Activated gamma-delta T cell treated with Interleukin-2 at 50 U/mL for 16 hours (primary cell): Measurements from ENCODE around the gene SMARCC2.
A peak's percentile ranks its signal among the peaks of the same experiment; 100 is the strongest.

ENCODE experiments used
- DNase-seq: peaks from one replicate; pipeline ENCODE4 v3.0.0-alpha.2; 2020

The SMARCC2 gene

DNA sequence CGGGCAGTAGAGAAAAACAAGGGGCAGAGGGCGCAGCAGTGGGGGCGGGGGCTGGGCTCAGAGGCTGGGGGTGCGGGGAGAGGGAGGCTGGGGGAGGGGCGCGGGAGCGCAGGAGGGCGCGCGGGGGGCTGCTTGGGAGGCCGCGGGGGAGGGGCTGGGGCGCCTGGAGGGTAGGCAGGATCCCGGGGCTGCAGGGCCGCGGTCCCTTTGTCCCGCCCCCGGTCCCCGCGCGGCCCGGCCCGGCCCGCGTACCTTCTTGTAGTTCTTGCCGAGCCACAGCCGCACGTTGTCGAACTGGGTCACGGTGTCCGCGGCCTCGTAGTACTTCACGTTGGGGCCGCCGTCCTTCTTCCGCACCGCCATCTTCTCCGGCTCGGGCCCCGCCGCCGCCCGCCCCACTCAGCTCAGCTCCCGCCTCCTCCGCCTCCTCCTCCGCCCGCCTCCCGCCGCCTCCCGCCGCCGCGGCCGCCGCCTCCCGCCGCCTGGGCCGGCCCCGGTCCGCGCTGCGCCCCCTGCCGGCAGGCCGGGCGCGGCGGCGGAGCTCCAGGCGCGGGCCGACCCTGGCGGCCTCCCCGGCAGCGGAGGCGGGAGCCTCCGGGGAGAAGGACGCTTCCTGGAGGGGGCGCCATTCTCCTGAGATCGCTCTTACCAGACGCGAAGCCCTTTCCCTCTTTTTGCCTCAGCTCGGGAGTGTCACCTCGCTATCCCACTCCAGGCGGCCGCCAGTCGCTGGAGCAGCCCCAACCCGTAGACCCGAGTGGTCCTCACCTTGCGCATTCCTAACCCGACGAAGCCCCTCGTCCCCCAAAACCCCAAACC lies at the start of gene SMARCC2:
Gene SMARCC2 (minus strand): TSS at position 385 of the 819 bp plus-strand sequence. CDS start 22 bp downstream, at position 363.
- peak; percentile 79 for DNase-seq

DNA sequence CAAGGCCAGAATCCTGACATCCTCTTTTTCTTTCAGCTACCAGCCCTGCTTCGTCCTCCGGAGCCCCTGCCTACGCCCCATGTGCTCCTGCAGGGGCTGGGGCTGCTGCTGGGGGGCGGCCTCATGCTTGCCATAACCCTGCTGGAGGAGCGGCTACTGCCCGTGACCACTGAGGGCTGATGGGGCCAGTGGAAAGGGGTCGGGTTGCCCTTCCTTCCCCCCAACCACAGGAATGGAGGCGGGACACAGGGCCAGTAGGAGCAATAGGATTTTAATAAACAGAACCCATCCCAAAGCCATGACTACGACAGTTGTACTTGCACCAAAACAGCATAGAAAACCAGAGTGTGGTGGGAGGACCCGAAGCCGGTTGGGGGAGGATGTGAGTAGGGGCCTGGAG lies 48.3 kb upstream of the SMARCC2 start:
- no peak for DNase-seq

DNA sequence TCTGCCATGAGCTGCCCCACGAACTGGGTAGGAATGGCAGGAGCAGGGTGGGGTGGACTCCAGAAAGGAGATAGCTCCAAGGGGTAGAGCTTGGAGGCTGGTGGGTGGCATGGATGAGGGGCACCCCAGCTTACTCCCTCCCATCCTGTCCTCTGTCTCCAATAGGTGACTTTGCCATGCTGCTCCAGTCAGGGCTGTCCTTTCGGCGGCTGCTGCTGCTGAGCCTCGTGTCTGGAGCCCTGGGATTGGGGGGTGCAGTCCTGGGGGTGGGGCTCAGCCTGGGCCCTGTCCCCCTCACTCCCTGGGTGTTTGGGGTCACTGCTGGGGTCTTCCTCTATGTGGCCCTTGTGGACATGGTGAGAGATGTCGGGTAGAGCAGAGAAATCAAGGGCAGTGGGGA lies 47.7 kb upstream of the SMARCC2 start:
- no peak for DNase-seq

DNA sequence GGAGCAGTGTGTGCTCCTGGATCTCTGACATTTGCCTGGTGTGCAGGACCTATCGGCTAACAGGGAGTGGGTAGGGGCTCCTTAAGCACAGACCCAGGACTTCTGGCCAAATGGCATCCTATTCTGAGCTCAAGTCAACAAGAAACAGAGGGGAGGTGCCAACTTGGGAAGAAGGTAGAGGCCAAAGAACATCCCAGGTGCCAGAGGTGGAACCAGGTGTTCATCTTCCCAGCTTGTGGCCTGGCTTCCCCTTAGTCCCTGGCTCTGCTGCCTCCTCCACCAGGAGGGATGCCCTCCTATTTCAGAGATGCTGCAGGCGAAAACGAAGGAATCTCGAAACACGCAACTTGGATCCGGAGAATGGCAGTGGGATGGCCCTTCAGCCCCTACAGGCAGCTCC lies 46.8 kb upstream of the SMARCC2 start:
- no peak for DNase-seq

DNA sequence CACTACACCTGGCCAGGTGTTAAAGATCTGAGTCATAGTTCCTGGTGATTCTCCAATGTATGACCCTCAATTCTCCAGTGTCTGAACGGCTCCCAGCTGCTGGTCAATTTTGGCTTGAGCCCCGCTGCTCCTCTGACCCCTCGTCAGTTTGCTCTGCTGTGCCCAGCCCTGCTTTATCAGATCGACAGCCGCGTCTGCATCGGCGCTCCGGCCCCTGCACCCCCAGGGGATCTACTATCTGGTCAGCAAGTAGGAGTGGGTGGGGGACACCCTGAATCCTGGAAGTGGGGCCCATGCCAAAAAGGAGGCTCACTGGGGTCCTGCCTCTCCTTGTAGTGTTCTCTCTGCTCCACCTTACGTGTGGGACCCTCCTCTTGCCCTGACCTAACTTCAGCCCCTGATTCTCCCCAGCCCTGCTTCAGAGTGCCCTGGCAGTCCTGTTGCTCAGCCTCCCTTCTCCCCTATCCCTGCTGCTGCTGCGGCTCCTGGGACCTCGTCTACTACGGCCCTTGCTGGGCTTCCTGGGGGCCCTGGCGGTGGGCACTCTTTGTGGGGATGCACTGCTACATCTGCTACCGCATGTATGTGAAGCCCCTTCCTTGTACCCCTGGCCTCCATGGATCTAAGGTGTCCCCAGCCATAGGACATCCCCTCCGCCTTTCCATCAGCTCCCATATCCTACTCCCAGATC lies 45.6 kb upstream of the SMARCC2 start:
- no peak for DNase-seq

DNA sequence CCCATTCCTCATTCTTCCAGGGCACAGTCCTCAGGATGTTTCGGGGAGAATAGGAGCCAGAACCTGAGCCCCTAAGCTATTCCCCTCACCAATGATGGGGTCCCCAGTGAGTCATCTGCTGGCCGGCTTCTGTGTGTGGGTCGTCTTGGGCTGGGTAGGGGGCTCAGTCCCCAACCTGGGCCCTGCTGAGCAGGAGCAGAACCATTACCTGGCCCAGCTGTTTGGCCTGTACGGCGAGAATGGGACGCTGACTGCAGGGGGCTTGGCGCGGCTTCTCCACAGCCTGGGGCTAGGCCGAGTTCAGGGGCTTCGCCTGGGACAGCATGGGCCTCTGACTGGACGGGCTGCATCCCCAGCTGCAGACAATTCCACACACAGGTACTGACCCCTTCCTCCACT lies 41.9 kb upstream of the SMARCC2 start:
- no peak for DNase-seq

DNA sequence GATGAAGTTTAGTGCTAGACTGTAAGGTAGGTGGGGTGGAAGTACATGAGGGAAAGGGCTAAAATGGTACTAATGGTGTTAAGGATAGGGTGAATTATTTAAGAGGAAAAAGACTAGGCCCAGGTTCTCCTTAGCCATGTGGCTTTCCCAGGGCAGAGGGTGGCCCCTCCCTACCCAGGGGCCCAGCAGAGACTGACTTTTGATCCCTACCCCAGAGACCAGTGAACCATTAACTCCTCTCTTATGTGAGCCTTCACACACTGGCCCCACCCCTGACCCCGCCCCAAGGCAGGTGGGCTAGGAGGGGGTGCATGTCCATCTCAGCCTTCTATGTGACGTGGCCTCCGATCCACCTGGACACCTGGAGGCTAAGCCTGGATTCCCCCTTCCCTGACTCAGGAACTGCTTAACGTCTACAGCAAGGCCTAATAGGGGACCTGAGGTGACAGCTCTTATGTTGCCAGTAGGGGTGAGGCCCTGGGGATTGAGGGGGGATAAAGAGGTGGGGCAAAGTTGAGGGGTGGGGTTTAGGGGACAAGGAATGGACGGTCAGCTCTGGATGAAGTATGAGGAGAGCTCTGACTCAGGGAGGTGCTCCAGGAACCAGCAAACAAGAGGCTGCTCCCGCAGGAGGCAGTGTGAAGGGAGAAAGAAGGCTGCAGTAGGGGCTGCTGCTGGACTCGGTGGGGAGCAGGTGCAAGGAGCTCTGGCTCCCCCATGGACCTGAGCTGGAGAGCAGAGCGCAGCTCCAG lies 41.3 kb upstream of the SMARCC2 start:
- no peak for DNase-seq

DNA sequence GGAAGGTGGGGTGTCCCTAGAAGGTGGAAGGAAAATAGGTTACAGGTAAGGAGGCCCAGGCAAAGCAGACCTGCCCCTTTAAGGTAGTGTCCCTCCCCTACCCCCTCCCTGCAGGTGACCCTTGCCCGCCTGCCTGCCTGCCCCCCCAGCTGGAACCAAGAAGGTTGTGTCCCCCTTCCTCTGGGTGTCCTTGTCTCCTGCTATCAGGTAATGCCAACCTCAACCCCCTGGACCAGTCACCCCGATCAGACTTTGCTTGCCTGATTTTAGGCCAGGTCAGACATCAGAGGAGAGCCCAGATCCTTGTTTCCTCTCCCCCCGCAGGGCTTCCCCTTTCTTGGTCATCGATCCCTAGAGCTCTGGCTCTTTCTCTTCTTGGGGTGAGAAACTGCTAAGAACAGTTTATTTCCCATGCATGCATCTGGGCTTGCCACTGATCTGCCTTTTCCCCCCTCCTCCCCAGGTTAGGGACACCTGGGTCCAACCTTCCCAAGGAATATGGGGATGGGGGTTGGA lies 40.7 kb upstream of the SMARCC2 start, which contains the start of gene SLC39A5:
Gene SLC39A5 (plus strand): TSS at position 136 of the 516 bp plus-strand sequence. CDS start 1,224 bp downstream, outside the sequence.
- no peak for DNase-seq

DNA sequence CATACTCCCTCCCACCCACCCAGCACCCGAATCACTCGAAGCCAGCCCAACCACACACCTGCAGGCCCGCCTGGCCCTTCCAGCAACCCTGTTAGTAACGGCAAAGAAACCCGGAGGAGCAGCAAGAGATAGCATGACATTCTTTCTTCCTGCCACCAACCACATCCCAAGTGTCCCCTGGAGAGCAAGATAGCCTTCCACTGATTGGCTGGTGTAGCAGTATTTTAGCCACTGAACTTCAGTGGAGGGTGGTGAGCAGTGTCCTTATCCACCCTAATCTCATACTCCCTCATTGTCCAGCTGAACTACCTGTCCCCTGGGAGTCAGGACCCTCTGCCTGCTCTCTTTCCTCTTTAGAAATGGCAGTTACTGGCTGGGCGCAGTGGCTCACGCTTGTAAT lies 39.8 kb upstream of the SMARCC2 start:
- DNase-seq: no peak

DNA sequence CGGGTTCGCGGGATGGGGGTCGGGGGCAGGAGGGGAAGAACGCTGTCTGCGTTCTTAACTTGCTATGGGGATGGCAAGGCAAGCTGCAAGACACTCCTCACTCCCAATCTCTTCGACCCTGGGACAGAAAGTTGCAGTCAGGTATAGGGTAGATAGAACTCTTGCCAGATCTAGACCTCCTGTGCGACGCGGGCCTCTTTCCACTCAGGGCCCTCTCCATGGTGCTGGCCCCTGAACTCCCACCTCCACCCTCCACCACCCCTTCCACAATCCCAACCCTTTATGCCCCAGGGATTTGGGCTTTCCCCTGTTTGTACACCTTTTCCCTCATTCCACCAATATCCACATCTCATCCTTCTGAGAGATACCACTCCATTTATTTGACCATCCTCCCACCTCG lies 35.7 kb upstream of the SMARCC2 start:
- DNase-seq: no peak

DNA sequence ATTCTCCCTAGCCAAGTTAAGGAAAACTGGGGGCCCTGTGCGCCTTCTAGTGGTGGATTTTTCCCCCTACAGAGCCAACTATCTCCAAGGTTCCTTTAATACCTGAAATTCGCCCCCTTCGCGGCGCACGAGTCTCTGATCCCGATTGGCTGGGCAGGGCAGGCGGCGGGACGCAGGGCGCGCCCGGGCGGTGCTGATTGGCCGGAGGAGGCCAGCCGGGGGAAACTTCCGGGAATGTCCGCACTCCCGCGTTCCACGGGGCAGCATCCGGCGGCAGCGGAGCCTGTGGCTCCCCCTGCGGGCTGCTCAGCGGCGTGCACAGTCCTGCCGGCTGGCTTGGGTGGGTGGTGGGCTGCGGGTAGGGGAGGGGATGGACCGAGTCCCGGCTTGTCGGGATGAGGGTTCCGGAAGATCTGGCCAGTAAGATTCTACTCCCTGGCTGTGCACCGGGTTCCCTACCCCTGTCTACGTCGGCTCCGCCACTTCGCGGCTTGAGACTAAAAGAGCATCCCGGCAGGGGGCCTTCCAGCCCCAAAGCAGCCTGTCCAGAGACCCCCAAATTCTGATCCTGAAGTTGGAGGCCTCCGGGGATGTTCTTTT lies 34.9 kb upstream of the SMARCC2 start, which contains the start of gene NABP2:
Gene NABP2 (plus strand): TSS at position 241 of the 600 bp plus-strand sequence. CDS start 515 bp downstream, outside the sequence.
- peak; percentile 94 for DNase-seq

DNA sequence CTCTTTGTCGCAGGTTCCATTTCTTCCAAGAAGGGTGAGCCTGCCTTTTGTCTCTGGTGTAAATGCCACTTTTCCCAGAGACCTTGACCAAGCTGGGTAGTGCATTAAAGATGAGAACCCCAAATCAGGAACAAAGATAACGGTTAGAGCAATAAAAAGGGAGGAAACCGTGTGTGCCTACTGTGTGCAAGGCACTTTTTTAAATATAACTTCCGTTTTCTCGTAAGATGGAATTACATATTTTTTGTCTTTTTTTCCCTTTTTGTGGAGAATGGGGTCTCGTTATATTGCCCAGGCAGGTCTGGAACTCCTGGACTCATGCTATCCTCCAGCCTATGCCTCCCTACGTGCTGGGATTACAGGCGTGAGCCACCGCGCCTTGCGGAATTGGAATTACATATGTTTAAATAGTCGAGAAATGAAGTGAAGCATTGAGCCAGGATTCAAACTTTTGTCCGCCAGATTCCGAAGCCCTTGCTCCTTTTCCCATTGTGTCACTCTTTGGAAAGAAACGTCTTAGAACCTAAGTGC lies 34.4 kb upstream of the SMARCC2 start:
- no peak for DNase-seq

DNA sequence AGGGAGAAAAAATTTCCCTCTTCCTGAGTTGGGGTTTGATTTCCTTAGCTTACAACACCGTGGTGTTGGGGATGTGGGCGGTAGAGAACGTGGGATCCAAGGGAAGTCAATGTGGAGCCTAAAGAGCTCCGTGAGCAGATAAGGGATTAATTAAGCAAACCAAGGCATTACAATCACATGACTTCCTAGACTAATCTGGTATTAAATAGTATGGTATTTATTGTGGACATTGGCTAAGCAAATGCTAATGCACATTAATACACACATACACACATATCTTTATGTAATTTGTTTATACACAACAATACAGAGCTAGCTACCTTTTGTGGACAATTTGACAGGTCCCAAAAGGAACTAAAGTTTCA lies 33.2 kb upstream of the SMARCC2 start:
- DNase-seq: no peak

DNA sequence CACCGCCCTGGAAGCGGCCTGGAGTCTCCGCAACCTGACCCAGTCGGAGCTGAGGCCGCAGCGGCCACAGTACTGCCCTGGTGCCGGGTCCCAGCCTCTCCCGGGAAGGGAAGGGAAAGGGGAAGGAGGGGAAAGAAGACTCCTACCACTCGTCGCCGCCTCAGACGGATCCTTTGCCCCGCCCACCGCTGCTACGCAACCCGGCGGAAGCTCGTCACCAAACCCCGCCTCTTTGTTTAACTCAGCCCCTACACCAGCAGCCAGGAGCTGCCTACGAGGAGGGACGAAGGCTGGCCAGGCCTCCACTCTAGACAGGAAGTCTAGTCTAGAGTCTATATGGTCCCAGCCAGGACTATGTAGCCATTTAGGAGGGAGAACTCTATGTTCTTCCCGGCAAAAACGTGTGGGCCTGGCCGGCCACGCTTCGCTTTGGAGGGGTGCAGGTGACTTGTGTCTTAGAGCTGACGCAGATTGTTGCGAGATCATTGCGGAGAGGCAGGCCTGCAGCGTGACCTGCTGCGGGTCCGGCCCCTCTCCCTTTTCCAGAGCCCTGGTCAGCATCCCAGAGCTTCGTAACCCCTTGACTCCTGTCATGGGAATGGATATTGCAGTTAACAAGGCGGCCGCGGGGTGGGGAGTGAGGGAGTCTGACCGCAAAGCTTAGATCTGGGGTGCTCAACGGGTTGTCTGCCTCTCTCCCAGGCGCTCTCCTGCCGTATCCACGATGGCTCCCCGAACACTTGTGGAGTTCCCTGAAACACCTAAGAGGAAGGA lies 32.7 kb upstream of the SMARCC2 start, which contains the start of gene RNF41:
Gene RNF41 (minus strand): TSS at position 166 of the 774 bp plus-strand sequence. CDS start 7,875 bp downstream, outside the sequence.
- DNase-seq: peak; percentile 91

DNA sequence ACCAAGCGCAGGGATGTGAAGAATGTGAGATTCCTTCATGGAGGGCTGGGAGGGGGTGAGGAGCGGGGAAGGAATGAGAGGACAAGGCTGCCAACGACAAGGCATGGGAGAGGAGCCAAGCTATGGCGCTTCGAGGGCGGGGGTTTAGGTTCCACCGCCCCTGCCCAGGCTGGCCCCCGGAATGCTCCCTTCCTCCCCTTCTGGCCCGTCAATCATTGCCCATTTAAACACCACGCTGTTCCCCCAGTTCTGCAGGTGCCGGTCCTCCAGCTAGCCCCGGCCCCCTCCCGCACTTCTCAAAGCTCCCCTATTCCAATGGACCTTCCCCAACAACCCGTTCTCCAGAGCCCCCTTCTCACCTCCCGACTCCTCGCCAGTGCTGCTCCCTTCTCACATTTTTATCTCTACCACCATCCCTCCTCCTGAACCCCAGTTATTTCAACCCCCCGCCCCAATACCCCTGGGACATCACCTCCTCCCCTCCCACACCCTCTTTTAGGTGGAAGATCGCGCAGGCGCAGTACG lies 32.0 kb upstream of the SMARCC2 start:
- DNase-seq: no peak

DNA sequence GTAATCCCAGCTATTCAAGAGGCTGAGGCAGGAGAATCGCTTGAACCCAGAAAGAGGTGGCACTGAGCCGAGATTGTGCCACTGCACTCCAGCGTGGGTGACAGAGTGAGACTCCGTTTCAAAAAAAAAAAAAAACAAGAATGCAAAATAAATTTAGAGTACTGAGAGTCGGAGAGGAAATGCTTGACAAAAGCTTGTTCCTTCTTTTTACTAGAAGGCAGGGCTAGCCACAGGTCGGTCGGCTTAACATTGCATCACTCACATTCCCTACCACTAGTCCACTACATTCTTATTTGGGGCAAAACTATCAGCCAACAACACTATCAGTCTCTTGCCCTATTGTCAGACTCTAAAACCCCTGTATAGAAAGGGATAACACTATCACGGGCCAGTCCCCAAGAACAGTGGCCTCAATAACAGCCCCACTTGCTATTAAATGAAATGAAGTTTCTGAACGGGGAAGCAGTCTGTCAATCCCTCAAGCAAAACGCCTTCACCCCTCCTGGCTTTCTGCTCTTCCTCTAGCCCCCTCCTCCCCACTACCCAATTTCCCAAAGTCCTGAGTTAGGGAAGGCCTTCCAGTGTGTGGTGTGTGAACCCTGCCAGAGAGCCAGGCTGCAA lies 31.4 kb upstream of the SMARCC2 start:
- no peak for DNase-seq

DNA sequence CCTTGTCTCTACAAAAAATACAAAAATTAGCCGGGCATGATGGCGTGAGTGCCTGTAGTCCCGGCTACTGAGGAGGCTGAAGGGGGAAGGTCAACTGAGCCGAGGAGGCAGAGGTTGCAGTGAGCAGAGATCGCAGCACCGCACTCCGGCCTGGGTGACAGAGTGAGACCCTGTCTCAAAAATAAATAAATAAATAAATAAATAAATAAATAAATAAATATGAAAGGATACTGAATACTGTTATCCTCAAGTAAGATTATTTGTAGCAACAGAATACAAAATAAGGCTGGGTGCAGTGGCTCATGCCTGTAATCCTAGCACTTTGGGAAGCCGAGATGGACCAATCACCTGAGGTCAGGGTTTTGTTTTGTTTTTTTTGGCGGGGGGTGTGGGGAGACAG lies 30.6 kb upstream of the SMARCC2 start:
- DNase-seq: no peak

DNA sequence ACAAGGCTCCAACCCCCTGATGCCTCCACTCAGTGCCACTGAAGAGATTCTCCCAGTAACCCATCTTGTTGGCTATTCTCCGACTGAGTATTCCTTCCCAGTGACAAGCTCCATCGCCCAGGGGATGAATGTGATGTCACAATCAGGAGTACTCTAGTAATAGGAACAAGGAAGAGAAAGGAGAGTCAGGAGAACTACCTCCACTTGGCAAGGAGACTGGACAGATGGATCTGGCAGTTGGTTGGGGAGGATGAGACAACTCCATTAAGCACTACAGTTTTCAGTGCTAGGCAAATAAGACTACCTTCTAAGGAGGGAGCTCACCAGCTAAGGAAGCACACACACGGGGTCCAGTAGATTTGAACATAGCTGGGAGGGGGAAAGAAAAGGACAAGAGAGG lies 27.2 kb upstream of the SMARCC2 start:
- DNase-seq: no peak

DNA sequence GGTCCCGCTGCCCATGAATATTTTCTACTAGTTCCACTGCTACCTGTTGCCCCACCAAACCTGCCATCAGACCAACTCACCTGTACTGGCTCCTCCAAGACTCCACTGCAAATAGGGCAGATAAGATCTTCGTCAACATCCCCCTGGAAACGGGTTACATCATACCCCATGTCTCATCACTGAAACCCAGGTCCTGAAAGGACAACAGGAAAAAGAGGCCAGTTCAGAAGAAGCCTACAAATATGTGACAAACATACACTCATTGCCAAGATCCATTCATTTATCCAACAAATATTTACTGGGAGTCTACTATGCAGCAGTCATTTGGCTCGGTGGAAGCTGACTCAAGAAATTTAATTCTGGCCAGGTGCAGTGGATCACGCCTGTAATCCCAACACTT lies 24.6 kb upstream of the SMARCC2 start:
- DNase-seq: no peak

DNA sequence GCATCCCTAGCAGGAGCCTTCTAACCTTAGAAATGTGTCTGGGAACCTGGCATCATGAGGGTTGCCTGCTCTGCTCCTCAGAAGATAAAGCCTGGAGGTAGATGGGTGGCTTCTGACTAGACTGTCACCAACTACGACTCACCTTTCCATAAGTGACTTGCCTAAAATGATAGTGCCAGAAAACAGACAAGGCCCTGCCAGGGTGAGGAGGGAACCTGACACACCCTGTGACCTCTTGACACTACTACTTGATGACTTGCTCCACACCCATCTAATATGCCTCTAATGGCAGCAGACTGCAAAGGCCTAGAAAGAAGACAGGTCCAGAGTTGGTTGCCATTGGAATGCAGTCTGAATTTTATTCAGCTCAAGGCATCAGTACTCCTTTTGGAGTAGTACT lies 23.1 kb upstream of the SMARCC2 start:
- no peak for DNase-seq

DNA sequence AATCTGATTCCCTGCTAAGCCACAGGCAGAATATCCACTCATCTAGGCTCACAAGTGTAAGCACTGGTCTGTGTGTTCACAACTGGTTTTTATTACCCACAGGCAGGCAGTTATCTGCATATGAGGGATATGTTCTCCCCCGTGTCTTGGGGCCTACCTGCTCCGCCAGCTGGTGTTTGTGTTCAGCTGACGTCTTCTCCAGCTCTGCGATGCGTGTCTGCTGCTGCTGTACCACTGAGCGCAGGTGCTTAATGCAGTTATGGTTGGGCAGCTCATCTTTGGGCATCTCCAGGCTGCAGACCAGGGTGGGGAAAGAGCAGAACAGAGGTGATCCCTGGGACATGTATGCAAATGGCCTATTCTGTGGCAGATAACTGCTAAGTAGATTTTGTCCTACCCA lies 18.7 kb upstream of the SMARCC2 start:
- DNase-seq: no peak
